Measurements from ENCODE around the gene PAN3.
"Not testable (repeated sequence)": the region's sequence is repeated elsewhere in the genome, so short reads cannot be mapped to it uniquely, and the experiment has no call there.

PAN3 gene

DNA sequence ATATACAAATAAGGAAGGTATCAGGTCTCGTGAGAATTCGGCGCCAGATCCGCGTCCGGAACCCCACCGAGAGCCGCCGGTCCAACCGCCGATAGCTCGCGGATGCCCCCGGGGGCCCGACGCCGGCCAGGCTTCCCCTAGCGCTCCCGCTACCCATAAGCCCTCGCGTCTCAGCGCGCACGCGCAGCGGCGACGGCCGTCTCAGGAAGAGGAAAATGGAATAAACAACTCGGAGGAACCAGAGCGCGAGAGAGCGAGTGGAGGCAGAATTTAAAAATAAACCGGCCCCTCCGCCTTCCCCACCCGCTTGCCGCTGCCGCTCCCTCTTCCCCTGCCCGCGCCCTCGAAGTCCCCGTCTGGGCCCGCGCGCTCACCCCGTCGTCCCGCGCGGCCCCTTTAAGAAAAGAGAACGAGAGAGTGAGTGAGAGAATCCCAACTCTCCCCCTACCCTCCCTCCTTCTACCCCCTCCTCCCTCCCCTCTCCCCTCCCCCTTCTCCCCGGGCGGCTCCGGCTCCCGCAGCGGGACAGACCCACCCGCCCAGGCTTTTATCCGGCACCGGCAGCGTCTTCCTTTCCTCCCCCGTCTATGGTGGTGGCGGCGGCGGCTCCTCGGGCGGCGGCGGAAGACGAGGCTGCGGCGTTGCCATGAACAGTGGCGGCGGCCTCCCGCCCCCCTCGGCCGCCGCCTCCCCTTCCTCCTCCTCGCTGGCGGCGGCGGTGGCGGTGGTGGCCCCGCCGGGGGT, at the start of gene PAN3:
Gene PAN3 (plus strand): TSS at position 534 of the 744 bp plus-strand sequence. CDS start 113 bp downstream, at position 647.
- DNase-seq = no peak

DNA sequence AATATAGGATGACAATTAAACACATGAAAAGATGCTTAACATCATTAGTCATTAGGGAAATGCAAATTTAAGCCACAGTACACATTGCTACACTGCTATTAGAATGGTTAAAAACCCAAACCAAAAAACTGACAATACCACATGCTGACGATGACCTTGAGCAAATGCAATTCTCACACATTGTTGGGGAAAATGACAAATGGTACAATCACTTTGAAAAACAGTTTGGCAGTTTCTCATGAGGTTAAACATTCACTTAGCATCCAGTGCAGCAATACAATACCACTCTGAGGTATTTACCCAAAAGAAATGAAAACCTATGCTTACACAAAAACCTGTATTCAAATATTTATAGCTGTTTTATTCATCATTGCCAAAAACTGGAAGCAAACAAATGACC, 49.3 kb upstream of the PAN3 start:
- DNase-seq = no peak

- DNase-seq = no peak
These were observed 45.9 kb upstream of the PAN3 start for GRCh38 chr13:28092431-28092830.

GRCh38 chr13:28093881-28094280, 44.5 kb upstream of the PAN3 start:
- DNase-seq = no peak

DNA sequence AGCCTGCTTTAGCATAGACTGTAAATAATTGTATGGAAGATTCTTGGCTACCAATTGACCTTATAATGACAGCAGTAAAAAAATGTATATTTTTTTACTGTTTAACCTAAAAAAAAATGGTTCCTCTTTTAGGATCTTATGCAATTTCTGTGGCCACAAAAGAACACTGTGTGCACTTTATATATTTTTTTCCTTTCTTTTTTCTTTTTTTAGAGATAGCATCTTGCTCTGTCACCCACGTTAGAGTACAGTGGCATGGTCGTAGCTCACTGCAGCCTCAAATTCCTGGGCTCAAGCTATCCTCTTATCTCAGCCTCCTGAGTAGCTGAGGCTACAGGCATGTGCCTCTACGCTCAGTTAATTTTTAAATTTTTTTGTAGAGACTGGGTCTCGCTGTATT, 44.0 kb upstream of the PAN3 start:
- no peak for DNase-seq

DNA sequence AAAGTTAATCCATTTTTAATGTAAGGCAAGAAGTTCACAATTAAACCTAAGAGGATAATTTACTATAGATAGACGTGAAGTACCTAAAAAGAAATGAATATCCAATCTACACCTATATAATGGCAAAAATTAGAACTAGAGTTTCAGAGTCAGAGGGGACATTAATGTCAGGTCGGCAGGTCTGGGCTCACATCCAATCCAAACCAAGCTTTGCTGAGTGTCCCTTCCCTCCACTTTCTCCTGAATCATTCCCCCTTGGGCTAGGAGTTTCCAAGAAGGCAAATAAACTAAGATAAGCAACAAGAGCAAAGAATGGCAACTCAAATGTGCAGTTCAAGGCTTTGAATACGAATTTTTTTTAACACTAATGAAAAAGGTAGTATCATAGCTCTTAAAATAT, 40.8 kb upstream of the PAN3 start:
- DNase-seq = no peak

- DNase-seq = no peak
These were observed 38.8 kb upstream of the PAN3 start for GRCh38 chr13:28099396-28100149.

DNA sequence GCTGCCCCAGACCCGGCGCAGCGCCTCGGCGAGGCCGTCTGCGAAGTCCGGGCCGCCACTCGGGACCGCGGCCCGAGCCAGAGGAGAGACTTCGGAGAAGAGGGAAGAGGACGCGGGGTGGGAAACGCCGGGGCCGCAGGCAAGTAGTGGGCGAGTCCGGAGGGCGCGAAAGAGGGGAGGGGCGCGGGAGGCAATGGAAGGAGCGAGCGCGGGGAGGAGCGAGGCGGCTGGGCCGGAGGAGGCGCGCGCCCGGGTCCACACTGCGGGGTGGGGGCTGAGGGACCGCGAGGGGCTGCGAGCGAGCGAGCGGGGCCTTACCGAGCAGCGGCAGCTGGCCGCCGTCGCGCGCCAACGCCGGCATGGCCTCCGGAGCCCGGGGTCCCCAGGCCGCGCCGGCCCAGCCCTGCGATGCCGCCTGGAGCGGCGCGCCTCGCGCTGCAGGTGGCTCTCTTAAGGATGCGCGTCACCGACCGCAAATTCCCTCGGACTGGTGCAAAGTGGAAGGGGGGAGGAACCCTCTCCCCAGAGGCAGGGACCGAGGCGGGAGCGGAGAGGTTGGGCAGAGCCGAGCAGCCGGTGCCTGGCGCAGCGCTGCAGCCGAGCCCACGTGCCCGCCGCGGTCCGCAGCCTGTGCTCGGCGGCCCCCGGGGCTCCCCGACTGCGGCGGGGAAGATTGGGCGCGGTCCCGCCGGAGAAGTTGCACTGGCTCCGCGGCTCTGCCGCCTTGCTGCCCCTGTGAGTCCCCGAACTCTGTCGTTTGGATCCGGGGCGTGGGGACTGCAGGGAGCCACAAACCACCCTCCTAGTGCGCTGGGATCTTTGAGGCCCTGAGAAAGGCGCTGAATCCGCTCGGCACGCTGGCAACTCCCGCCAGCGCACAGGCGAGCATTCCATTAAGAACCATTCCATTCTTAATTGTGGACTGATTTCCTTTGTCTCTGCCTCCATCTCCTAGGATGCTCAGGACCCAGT, 37.9 kb upstream of the PAN3 start, which contains the start of gene FLT3:
Gene FLT3 (minus strand): TSS at position 427 of the 972 bp plus-strand sequence. CDS start 66 bp downstream, at position 361.
- no peak for DNase-seq

- DNase-seq = not testable (repeated sequence)
These were observed 36.5 kb upstream of the PAN3 start for GRCh38 chr13:28101886-28102285.

DNA sequence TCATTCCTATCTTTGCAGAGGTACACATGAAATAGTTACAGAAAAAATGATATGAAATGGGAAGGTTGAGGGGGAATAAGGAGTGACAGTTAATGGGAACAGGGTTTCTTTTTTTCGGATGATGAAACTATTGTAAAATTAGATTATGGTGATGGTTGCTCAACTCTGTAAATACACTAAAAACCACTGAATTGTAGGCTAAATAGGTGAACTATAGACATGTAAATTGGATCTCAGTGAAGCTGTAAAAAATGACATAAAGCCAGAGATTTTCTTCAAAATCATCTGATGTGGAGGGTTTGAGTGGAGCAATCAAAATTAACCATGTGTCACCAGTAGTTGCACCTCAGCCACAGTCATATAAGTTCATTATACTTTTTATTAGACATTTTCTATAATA, 31.4 kb upstream of the PAN3 start:
- DNase-seq = no peak

DNA sequence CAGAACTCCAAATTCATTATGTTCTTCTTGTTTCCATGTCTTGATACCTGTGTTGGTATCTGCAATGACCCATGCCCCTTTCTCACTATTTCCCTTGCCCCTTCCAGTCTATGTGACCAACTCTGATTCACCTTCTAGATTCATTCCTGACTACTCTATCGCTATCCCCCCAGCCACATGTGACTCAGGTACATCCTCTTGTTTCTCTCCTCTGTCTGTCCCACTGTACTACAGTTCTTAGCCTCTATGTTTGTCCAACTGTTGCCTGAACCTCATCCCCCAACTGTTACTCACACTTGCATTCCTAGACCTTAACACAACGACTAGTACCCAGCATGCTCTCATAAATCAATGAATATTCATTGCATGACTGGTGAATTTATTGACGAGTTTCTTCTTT, 27.9 kb upstream of the PAN3 start:
- DNase-seq = no peak

GRCh38 chr13:28116736-28117135, 21.6 kb upstream of the PAN3 start:
- no peak for DNase-seq

- no peak for DNase-seq
These were observed 20.5 kb upstream of the PAN3 start for GRCh38 chr13:28117689-28118377.

- no peak for DNase-seq
These were observed 18.0 kb upstream of the PAN3 start for GRCh38 chr13:28120317-28120716.

DNA sequence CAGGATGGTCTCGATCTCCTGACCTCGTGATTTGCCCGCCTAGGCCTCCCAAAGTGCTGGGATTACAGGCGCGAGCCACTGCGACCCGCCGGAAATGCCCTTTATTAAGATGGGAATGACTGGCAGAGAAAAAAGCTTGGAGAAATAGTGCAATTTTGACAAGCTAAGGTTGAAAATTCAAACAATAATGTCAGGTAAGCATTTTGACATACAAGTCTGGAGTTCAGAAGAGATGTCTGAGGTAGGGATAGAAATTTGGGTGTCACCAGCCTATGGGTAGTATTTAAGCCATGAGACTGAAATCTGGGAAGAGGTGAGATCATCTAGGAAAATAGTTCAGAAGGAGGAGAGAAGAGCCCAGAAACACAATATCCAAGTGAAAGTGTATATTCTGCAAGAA, 17.1 kb upstream of the PAN3 start:
- no peak for DNase-seq

GRCh38 chr13:28128030-28128429, 10.3 kb upstream of the PAN3 start:
- DNase-seq = no peak

DNA sequence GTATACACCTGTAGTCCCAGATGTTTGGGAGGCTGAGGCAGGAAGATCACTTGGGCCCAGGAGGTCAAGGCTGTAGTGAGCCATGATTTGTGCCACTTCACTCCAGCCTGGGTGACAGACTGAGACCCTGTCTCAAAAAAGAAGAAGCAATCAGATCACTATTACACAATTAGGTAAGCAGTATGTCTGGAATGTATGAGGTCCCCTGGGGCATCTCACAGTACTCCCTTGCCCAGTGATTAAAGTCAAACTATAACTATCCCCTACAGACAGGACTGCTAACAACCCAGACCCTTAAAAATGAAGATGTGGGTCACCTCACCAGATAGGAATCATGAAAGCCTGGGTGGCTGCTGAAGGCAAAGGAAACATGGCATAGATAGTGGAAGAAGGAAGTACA, 9.4 kb upstream of the PAN3 start:
- DNase-seq = no peak

DNA sequence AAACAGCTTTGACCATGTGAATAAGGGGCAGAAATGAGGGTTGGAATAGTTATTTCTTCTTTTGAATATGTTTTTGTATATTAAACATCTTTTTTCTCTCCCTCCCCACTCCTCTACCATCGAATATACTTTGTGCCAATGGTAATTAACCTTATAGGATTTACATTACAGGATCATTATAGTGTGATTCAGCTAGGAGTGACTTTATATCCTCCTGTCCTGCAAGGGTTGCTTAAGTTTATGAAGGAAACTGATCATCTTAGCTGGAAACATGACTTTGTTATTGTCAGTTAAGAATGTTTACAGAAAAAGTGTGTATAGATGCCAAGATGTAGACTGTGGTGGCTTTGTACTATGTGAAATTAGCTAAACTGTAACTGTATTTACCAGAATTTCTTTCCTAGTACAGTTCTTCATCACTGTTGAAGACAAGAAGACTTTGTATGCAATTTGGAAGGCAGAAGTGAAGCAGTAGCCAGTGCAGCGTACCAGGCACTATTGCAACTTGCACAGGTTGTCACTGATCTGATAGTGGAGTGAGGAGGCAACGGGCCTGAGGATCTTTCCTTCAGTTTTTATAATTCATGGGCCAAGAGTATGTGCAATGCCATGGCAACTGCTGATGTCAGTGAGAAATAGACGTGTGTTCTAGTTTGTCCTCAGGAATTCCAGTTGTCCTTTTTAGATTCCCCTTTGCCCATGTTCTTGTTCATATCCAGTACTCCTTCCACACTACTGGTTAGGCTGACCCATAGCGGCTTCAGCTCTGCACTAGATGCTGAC, 8.2 kb upstream of the PAN3 start:
- DNase-seq = no peak

DNA sequence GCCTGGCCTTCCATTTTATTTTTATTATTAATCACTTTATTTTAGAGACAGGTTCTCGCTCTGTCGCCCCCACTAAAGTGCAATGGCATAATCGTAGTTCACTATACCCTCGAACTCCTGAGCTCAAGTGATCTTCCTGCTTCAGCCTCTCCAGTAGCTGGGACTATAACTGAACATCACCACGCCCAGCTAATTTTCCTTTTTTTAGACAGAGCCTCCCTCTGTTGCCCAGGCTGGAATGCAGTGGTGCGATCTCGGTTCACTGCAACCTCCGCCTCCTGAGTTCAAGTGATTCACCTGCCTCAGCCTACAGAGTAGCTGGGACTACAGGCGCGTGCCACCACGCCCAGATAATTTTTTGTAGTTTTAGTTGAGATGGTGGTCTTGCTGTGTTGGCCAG, 6.7 kb upstream of the PAN3 start:
- DNase-seq = no peak

DNA sequence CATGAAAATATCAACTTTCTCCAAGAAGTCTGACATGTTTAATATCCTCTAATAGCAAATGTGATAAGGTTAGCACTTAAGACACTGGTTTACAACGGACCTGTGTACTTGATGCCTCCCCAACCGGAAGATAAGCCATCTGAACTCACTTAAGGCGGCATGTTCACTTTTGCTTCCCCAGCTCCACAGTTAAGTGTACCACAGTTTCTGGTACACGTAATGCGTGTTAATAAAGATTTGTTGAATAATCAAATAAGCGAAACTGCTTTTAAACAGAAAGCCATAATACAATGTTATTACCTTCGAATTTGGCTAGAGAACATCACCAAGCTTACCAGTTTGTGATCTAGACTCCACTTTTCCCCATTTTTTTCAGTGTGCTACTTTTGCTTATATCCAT, 1.4 kb upstream of the PAN3 start:
- no peak for DNase-seq

DNA sequence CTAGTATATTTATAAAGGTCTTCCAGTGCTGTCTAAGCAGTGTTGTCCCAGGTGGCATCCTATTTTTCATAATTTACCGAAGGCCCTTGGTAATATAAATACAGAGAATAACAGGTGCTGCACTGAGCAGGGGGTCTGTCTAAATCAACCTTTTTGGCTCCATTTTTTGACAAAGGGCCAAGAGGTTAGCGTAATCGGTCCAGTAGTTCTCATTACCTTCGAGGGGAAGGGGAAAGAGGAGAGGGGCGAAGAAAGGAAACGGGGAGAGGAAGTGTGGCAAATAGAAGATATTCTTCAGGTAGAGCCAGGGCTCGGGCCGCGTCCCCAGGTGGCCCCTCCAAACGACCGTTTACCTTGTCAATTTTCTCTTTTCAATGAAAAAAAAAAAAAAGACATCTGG, 749 bp upstream of the PAN3 start:
- DNase-seq = no peak
